GM23338 (cell line): ENCODE results near the gene TMEM269. TPM values are rescaled to one million over a fixed set of nuclear protein-coding genes. Genes with fewer than 3 reads are reported as not detected.

ENCODE experiments used
- ATAC-seq: fragments of 200-7000 bp; cut with Tn5 transposase; 3 replicates; pipeline ENCODE4 v1.9.1; 2020
- DNase-seq: peaks from one replicate; pipeline ENCODE4 v3.0.0-alpha.2; 2015; ENCODE audit warnings: low spot score
- H2AFZ ChIP-seq: fragments of 200-600 bp; sonication (generic); 2 replicates; pipeline ENCODE4 v1.8.0; 2016; ENCODE audit warnings: antibody characterized with exemption, mild to moderate bottlenecking, moderate library complexity
- H3F3A ChIP-seq: fragments of 200-600 bp; sonication (generic); replicated peaks from 2 replicates; pipeline ENCODE4 v1.8.0; 2017; ENCODE audit warnings: antibody characterized with exemption, mixed run types, low read depth
- H3K27ac ChIP-seq: fragments of 200-600 bp; sonication (generic); 2 replicates; pipeline ENCODE4 v1.6.1; 2016; ENCODE audit warnings: low read depth
- H3K27me3 ChIP-seq: fragments of 200-600 bp; sonication (generic); 2 replicates; pipeline ENCODE4 v1.8.0; 2016; ENCODE audit warnings: mild to moderate bottlenecking, mixed run types, moderate library complexity; ENCODE audit not compliant: insufficient read depth
- H3K36me3 ChIP-seq: fragments of 200-600 bp; sonication (generic); 2 replicates; pipeline ENCODE4 v1.8.0; 2016; ENCODE audit warnings: mild to moderate bottlenecking; ENCODE audit not compliant: insufficient read depth
- H3K4me1 ChIP-seq: fragments of 200-600 bp; sonication (generic); 2 replicates; pipeline ENCODE4 v1.8.0; 2016; ENCODE audit warnings: mild to moderate bottlenecking, moderate library complexity; ENCODE audit not compliant: insufficient read depth
- H3K4me2 ChIP-seq: fragments of 200-600 bp; sonication (generic); 2 replicates; pipeline ENCODE4 v1.7.1; 2017; ENCODE audit warnings: mixed run types
- H3K4me3 ChIP-seq: fragments of 200-600 bp; sonication (generic); 2 replicates; pipeline ENCODE4 v1.6.1; 2016; ENCODE audit warnings: mixed run types
- H3K79me2 ChIP-seq: fragments of 200-600 bp; sonication (generic); replicated peaks from 2 replicates; pipeline ENCODE4 v1.8.0; 2017; ENCODE audit warnings: mild to moderate bottlenecking; ENCODE audit not compliant: insufficient read depth
- H3K9me2 ChIP-seq: fragments of 200-600 bp; sonication (generic); 2 replicates; pipeline ENCODE4 v1.8.0; 2017; ENCODE audit not compliant: insufficient read depth
- H4K20me1 ChIP-seq: fragments of 200-600 bp; sonication (generic); replicated peaks from 2 replicates; pipeline ENCODE4 v1.8.0; 2017; ENCODE audit warnings: mild to moderate bottlenecking; ENCODE audit not compliant: insufficient read depth
- H3K27ac Mint-ChIP-seq: 2 replicates; pipeline ENCODE4 v1.8.0; 2020; ENCODE audit warnings: inconsistent platforms, mild to moderate bottlenecking, moderate library complexity, mixed read lengths
- H3K27me3 Mint-ChIP-seq: 3 replicates; pipeline ENCODE4 v1.8.0; 2022; ENCODE audit warnings: low read depth, mild to moderate bottlenecking, moderate library complexity, mixed read lengths, inconsistent platforms; ENCODE audit not compliant: insufficient read depth, poor library complexity
- H3K36me3 Mint-ChIP-seq: 3 replicates; pipeline ENCODE4 v1.8.0; 2021; ENCODE audit warnings: low read depth, mild to moderate bottlenecking, inconsistent platforms, moderate library complexity, mixed read lengths
- H3K4me1 Mint-ChIP-seq: 3 replicates; pipeline ENCODE4 v1.8.0; 2020; ENCODE audit warnings: mild to moderate bottlenecking, inconsistent platforms, mixed read lengths
- H3K4me3 Mint-ChIP-seq: 3 replicates; pipeline ENCODE4 v1.8.0; 2021; ENCODE audit warnings: moderate library complexity, mild to moderate bottlenecking, inconsistent platforms, mixed read lengths
- H3K9me3 Mint-ChIP-seq: 3 replicates; pipeline ENCODE4 v1.8.0; 2020; ENCODE audit warnings: moderate library complexity, mild to moderate bottlenecking, inconsistent platforms, mixed read lengths
- CREB1 ChIP-seq: fragments of 250-450 bp; sonication (Bioruptor Pico); IDR thresholded peaks from 2 replicates; pipeline ENCODE4 v1.5.0; 2020; ENCODE audit warnings: low read depth, mild to moderate bottlenecking, moderate library complexity
- CTCF ChIP-seq, 2 experiments: fragments of 200-600 bp in 1 of 2; sonication (generic) in 1 of 2; conservative IDR thresholded peaks; 2 replicates each; pipeline versions ENCODE4 v1.5.1 to v1.6.1; 2016 to 2017; ENCODE audit warnings: antibody characterized with exemption in 2 of 2, low read depth in 2 of 2, mild to moderate bottlenecking in 2 of 2, moderate library complexity in 1 of 2
- ETS1 ChIP-seq: IDR thresholded peaks from 2 replicates; pipeline ENCODE4 v1.6.1; 2016; ENCODE audit warnings: antibody characterized with exemption
- EZH2 ChIP-seq: fragments of 200-600 bp; sonication (generic); IDR thresholded peaks from one replicate; pipeline ENCODE4 v1.8.0; 2017; ENCODE audit warnings: antibody characterized with exemption, mild to moderate bottlenecking, low read depth; ENCODE audit not compliant: unreplicated experiment
- JUNB ChIP-seq: IDR thresholded peaks from one replicate; pipeline ENCODE4 v1.6.1; 2016; ENCODE audit warnings: antibody characterized with exemption; ENCODE audit not compliant: unreplicated experiment
- NANOG ChIP-seq: IDR thresholded peaks from 2 replicates; pipeline ENCODE4 v1.6.1; 2016; ENCODE audit warnings: antibody characterized with exemption, borderline replicate concordance
- REST ChIP-seq: IDR thresholded peaks from one replicate; pipeline ENCODE4 v1.6.1; 2018; ENCODE audit warnings: antibody characterized with exemption; ENCODE audit not compliant: unreplicated experiment
- STAT1 ChIP-seq: IDR thresholded peaks from one replicate; pipeline ENCODE4 v1.6.1; 2016; ENCODE audit warnings: antibody characterized with exemption; ENCODE audit not compliant: unreplicated experiment
- polyA plus RNA-seq: library from polyadenylated mRNA; unstranded; fragments of >200 nt; fragmentation: Nextera tagmentation; extraction: Ambion mirVana; gene quantifications from 2 replicates; pipeline ENCODE4 v1.2.1, GENCODE V29; 2016
- total RNA-seq: library from RNA; depleted of rRNA; stranded (reverse); fragments of >200 nt; shearing (Covaris generic); gene quantifications from 2 replicates; pipeline ENCODE4 v1.2.3, GENCODE V29; 2014

Gene TMEM269
- total and polyA plus RNA-seq, 2 experiments from 2014 or later: 0.31 to 0.45 TPM

GRCh38 chr1:42765269-42765668 is 19.5 kb upstream of the TMEM269 start (continued):
- TF ChIP-seq REST (no peak), CREB1 (CRISPR knock-in tag) (no peak), NANOG (no peak), JUNB (no peak), ETS1 (no peak), STAT1 (no peak), EZH2 (no peak)

GRCh38 chr1:42765832-42766740 is 18.7 kb upstream of the TMEM269 start:
- H3K27ac ChIP-seq: no peak overlapping the region
- H3K36me3 Mint-ChIP-seq: peaks cover 35% of the 10 kb centered on the region

More at GRCh38 chr1:42765832-42766740, 18.7 kb upstream of the TMEM269 start:
- ATAC-seq (peak; percentile 34), DNase-seq (peak; percentile 81)
- Histone ChIP-seq H3K27me3 (no peaks in the 10 kb centered on the region), H3K4me1 (peaks cover 24% of the 10 kb centered on the region), H3K36me3 (peaks cover 7% of the 10 kb centered on the region; the same call in 1 of the 2 replicates), H4K20me1 (no peaks in the 10 kb centered on the region; the same call in 1 of the 2 replicates), H2AFZ (peak overlapping the region; percentile 76; the same call in 1 of the 2 replicates), H3K4me2 (peak overlapping the region; percentile 83), H3F3A (no peaks in the 10 kb centered on the region), H3K79me2 (peaks cover 65% of the 10 kb centered on the region), H3K4me3 (peak overlapping the region; percentile 92), H3K9me2 (no peaks in the 10 kb centered on the region)
- no peak for TF ChIP-seq JUNB
- 0 out of 2 replicates have a peak, but pooled peaks have one; percentile 28 for TF ChIP-seq CREB1 (CRISPR knock-in tag)
- peak; percentile 47 to 65 for TF ChIP-seq CTCF (conservative IDR thresholded peaks at IDR 0.05; ENCODE audit: low read depth in 2 of 2)
- Mint-ChIP-seq H3K27me3 (peaks cover 13% of the 10 kb centered on the region), H3K4me3 (no peak overlapping the region), H3K9me3 (no peaks in the 10 kb centered on the region), H3K27ac (peak overlapping the region; percentile 65), H3K4me1 (peaks cover 10% of the 10 kb centered on the region)
